B cell (primary cell): Measurements from ENCODE around the gene GUCY2F.

Experiments
- EZH2 ChIP-seq: IDR thresholded peaks from 2 replicates; pipeline ENCODE4 v1.6.1; 2012; ENCODE audit warnings: borderline replicate concordance, low read depth, mild to moderate bottlenecking, moderate library complexity, low read length; ENCODE audit not compliant: insufficient read depth, poor library complexity, severe bottlenecking
- TF ChIP-seq, protein P1 (sequence below): fragments of 200-600 bp; IDR thresholded peaks from one replicate; pipeline ENCODE4 v1.8.0; 2022; ENCODE audit warnings: antibody characterized with exemption, mild to moderate bottlenecking

DNA sequence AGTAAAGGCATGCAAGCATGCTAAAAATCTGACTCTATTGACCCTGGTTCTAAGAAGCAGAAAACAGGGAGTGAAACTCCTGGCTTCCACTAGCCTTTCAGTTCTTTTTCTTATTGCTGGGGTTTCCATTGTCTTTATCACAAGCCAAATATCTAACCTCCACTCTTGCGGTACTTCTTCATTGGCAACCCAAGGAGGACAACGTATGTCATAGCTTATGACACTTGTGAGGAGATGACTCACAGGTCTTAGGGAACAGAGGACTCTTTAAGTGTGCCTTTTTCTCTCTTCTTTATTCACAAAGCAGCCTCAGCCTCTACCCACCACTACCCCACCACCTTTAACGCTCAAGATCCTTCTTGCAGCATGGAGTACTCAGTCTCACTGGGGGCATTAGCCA, 124.2 kb downstream of the GUCY2F start:
- TF ChIP-seq, protein P1, sequence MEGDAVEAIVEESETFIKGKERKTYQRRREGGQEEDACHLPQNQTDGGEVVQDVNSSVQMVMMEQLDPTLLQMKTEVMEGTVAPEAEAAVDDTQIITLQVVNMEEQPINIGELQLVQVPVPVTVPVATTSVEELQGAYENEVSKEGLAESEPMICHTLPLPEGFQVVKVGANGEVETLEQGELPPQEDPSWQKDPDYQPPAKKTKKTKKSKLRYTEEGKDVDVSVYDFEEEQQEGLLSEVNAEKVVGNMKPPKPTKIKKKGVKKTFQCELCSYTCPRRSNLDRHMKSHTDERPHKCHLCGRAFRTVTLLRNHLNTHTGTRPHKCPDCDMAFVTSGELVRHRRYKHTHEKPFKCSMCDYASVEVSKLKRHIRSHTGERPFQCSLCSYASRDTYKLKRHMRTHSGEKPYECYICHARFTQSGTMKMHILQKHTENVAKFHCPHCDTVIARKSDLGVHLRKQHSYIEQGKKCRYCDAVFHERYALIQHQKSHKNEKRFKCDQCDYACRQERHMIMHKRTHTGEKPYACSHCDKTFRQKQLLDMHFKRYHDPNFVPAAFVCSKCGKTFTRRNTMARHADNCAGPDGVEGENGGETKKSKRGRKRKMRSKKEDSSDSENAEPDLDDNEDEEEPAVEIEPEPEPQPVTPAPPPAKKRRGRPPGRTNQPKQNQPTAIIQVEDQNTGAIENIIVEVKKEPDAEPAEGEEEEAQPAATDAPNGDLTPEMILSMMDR = no peak
- no peak for TF ChIP-seq EZH2
